Activated gamma-delta T cell treated with Interleukin-2 at 50 U/mL for 16 hours (primary cell): ENCODE data around the gene KCNIP1.

Experiments
- DNase-seq: peaks from one replicate; pipeline ENCODE4 v3.0.0-alpha.2; 2020

Gene KCNIP1

GRCh38 chr5:170503990-170504596 lies at the start of gene KCNIP1:
Gene KCNIP1 (plus strand): TSS chr5:170504020.
- DNase-seq, result no peak

- no peak for DNase-seq
Observed at GRCh38 chr5:170463426-170463825, 40.4 kb upstream of the KCNIP1 start.

GRCh38 chr5:170464280-170465127 lies 39.3 kb upstream of the KCNIP1 start:
- no peak for DNase-seq

- DNase-seq, result no peak
Observed at GRCh38 chr5:170466553-170466952, 37.3 kb upstream of the KCNIP1 start.

- no peak for DNase-seq
Observed at GRCh38 chr5:170466988-170467707, 36.7 kb upstream of the KCNIP1 start.

- DNase-seq, result no peak
Observed at GRCh38 chr5:170468633-170469285, 35.1 kb upstream of the KCNIP1 start.

GRCh38 chr5:170469414-170469813 lies 34.4 kb upstream of the KCNIP1 start:
- DNase-seq, result no peak

GRCh38 chr5:170470275-170470674 lies 33.5 kb upstream of the KCNIP1 start:
- no peak for DNase-seq

GRCh38 chr5:170470808-170471404 lies 32.9 kb upstream of the KCNIP1 start:
- DNase-seq, result no peak

- no peak for DNase-seq
Observed at GRCh38 chr5:170471551-170472178, 32.2 kb upstream of the KCNIP1 start.

- DNase-seq, result no peak
Observed at GRCh38 chr5:170473642-170474041, 30.2 kb upstream of the KCNIP1 start.

GRCh38 chr5:170474489-170475274 lies 29.1 kb upstream of the KCNIP1 start:
- no peak for DNase-seq

GRCh38 chr5:170475294-170476000 lies 28.4 kb upstream of the KCNIP1 start:
- no peak for DNase-seq

GRCh38 chr5:170476704-170477103 lies 27.1 kb upstream of the KCNIP1 start:
- DNase-seq, result no peak

- DNase-seq, result no peak
Observed at GRCh38 chr5:170477906-170478305, 25.9 kb upstream of the KCNIP1 start.

- DNase-seq, result no peak
Observed at GRCh38 chr5:170478306-170478705, 25.5 kb upstream of the KCNIP1 start.

GRCh38 chr5:170479484-170479883 lies 24.3 kb upstream of the KCNIP1 start:
- DNase-seq, result no peak

- DNase-seq, result no peak
Observed at GRCh38 chr5:170480260-170480659, 23.6 kb upstream of the KCNIP1 start.

GRCh38 chr5:170481849-170482248 lies 22.0 kb upstream of the KCNIP1 start:
- no peak for DNase-seq

- no peak for DNase-seq
Observed at GRCh38 chr5:170482511-170482910, 21.3 kb upstream of the KCNIP1 start.
